Esophagus muscularis mucosa (tissue), 4 donors: ENCODE results near the gene MAP4K4. TPM values are rescaled to one million over a fixed set of nuclear protein-coding genes. Genes with fewer than 3 reads are reported as not detected.

ENCODE experiments used
- DNase-seq: peaks from one replicate; pipeline ENCODE4 v3.0.0-alpha.2; 2017; ENCODE audit errors: extremely low spot score
- H3K27ac ChIP-seq, 4 donors: fragments of 200-600 bp; sonication (generic); replicated peaks in 1 of 4; 1 replicate in 3 of 4; 2 replicates in 1 of 4; pipeline ENCODE4 v1.5.1; 2016 to 2019; ENCODE audit warnings: mild to moderate bottlenecking in 1 of 4
- H3K27me3 ChIP-seq, 4 donors: fragments of 200-600 bp; sonication (generic); one replicate each; pipeline versions ENCODE4 v1.5.1 to v1.6.0; 2016 to 2019
- H3K36me3 ChIP-seq, 4 donors: fragments of 200-600 bp; sonication (generic); one replicate each; pipeline ENCODE4 v1.5.1; 2016 to 2019
- H3K4me1 ChIP-seq, 4 donors: fragments of 200-600 bp; sonication (generic); one replicate each; pipeline ENCODE4 v1.5.1; 2016 to 2019
- H3K4me3 ChIP-seq, 4 donors: fragments of 200-600 bp; sonication (generic); 1 replicate in 2 of 4; 2 replicates in 2 of 4; pipeline ENCODE4 v1.5.1; 2016 to 2019; ENCODE audit warnings: mild to moderate bottlenecking in 4 of 4, moderate library complexity in 1 of 4
- H3K9me3 ChIP-seq, 4 donors: fragments of 200-600 bp; sonication (generic); 1 replicate in 3 of 4; 2 replicates in 1 of 4; pipeline ENCODE4 v1.5.1; 2016 to 2019
- EP300 ChIP-seq: sonication (generic); formaldehyde crosslinking; IDR thresholded peaks from one replicate; pipeline ENCODE4 v1.6.1; 2017; ENCODE audit warnings: antibody characterized with exemption
- POLR2A ChIP-seq: fragments of 450-650 bp; IDR thresholded peaks from one replicate; pipeline ENCODE4 v1.6.1; 2017; ENCODE audit warnings: antibody characterized with exemption, moderate library complexity, mild to moderate bottlenecking, low read depth
- POLR2AphosphoS5 ChIP-seq, 2 donors: sonication (generic); formaldehyde crosslinking; IDR thresholded peaks; one replicate each; pipeline ENCODE4 v1.6.1; 2017; ENCODE audit warnings: antibody characterized with exemption in 2 of 2
- WGBS: methylation state at CpG from one replicate; pipeline ENCODE4 v1.1.5; 2018; 5-methylcytosine and 5-hydroxymethylcytosine counted together
- intact Hi-C: fragments of 100-400 bp; cut with DNase I; formaldehyde crosslinking; loops from one replicate; pipeline ENCODE4 v1.15.1; 2023
- total RNA-seq, 4 donors: library from RNA; depleted of rRNA; stranded (reverse); fragments of >200 nt; gene quantifications; one replicate each; pipeline versions ENCODE4 v1.1.0 to v1.2.1, GENCODE V29; 2016
- TF ChIP-seq, protein P1 (sequence below), 3 experiments: fragments of 200-600 bp in 2 of 3; fragments of 450-650 bp in 1 of 3; sonication (generic) in 2 of 3; IDR thresholded peaks; one replicate each; pipeline ENCODE4 v1.5.1; 2017 to 2019; ENCODE audit warnings: antibody characterized with exemption in 3 of 3, mild to moderate bottlenecking in 2 of 3, moderate library complexity in 1 of 3

Gene MAP4K4
- total RNA-seq, 4 donors from 2014 or later: 37.8 to 59.0 (median 51.7) TPM

DNA sequence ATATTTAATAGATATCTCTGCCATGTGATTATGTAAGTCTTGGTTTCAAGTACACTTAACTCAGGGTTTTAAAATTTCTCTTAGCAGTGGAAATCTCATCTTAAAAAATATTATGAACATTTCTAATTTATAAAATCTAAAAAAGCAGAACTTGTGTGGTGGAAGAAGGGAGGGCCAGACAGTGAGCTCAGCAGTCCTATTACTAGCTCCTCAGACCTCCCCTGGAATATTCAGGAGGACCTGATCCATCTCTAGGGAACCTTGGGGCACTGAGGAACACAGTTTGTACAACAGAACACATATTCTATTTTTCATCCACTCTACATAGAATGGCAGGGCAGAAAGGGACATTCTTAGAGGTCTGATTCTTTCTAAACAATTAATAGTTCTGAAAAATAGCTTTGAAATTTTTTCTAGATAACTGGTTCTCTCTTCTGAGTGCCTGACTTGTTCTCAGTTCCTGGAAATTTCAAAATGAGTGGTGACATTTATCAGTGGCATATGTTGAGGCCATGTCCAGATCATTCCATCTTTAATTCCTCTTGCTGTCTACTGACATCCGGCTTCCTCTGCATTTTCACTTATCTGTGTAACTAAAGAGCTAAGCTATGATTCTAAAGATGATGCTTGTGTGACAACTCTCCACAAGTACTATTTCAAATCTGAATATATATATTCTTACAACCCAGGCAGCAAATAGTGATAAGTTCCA, 8.2 kb upstream of the MAP4K4 start:
- TF ChIP-seq POLR2AphosphoS5 (IDR thresholded peaks at IDR 0.05): no peak
- H3K27me3 ChIP-seq: no peaks in the 10 kb centered on the region
- no peaks in the 10 kb centered on the region for H3K36me3 ChIP-seq
- intact Hi-C loops: no loop called here
- WGBS: 79% methylated on average over 1 of the region's 1 CpG
- peak; percentile 31 for DNase-seq
- H3K4me1 ChIP-seq: no peaks in the 10 kb centered on the region
- no peak overlapping the region for H3K27ac ChIP-seq
- no peak overlapping the region for H3K4me3 ChIP-seq
- peaks cover 0 to 2% (median 0%) of the 10 kb centered on the region in 4 donors for H3K9me3 ChIP-seq

DNA sequence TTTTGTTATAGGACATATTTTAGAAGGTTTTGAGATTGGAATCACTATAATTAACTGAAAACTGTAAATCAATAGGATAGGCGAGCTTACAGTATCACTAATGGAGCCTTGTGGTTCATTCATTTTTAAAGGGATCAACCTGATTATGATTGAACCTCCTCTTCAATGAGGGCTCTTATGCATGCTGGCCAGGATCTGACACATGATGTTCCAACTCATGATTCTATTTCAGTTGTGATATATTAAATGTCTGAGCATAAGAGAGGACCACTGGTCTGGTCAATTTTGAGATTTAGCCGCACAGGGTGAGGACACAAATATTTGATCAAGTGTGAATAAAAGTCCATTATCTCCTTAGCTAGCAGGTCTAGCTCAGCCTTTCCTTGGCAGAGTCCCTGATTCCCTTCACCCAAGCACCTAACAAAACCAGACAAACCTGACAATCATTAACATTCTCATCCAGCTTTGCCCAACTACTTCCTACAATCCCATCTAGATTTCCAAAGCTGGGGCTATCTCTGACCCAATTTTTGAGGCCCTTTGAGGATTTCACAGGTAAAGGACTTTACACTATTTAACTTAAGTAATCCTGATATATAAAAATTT, 6.9 kb upstream of the MAP4K4 start:
- DNase-seq: peak; percentile 17
- H3K9me3 ChIP-seq: peaks cover 0 to 6% (median 0%) of the 10 kb centered on the region in 4 donors
- 96% methylated on average over 2 of the region's 2 CpGs for WGBS
- intact Hi-C loops: loop anchor here (10.0 kb wide), 1 partner anchor 276 kb away; no protein-coding TSS in a partner anchor
- no peaks in the 10 kb centered on the region for H3K27me3 ChIP-seq
- no peaks in the 10 kb centered on the region for H3K36me3 ChIP-seq
- TF ChIP-seq, protein P1, sequence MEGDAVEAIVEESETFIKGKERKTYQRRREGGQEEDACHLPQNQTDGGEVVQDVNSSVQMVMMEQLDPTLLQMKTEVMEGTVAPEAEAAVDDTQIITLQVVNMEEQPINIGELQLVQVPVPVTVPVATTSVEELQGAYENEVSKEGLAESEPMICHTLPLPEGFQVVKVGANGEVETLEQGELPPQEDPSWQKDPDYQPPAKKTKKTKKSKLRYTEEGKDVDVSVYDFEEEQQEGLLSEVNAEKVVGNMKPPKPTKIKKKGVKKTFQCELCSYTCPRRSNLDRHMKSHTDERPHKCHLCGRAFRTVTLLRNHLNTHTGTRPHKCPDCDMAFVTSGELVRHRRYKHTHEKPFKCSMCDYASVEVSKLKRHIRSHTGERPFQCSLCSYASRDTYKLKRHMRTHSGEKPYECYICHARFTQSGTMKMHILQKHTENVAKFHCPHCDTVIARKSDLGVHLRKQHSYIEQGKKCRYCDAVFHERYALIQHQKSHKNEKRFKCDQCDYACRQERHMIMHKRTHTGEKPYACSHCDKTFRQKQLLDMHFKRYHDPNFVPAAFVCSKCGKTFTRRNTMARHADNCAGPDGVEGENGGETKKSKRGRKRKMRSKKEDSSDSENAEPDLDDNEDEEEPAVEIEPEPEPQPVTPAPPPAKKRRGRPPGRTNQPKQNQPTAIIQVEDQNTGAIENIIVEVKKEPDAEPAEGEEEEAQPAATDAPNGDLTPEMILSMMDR (IDR thresholded peaks at IDR 0.05): no peak
- TF ChIP-seq POLR2AphosphoS5 (IDR thresholded peaks at IDR 0.05): no peak
- no peak for TF ChIP-seq POLR2A
- no peak for TF ChIP-seq EP300
- no peak overlapping the region for H3K4me3 ChIP-seq
- H3K4me1 ChIP-seq: no peaks in the 10 kb centered on the region
- no peak overlapping the region for H3K27ac ChIP-seq

DNA sequence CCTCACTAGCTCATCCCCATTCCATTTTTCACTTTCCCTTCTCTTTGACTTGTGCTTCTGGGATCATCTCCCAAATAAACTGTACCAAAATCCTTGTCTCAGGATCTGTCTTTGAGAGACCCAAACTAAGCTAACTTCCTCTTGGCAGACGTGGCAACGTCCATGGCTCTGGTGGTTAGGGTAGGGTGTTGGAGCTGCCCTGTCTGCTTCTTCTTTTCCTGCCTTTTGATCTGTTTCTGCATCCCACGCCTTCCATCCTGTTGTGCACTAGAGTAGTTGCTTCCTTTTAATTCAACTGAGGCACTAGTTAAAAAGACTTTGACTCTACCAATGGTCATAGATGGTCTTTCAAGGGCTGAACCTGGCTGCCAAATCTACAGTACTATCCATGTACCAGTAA, 5.5 kb upstream of the MAP4K4 start:
- no peak for TF ChIP-seq POLR2A
- TF ChIP-seq, protein P1 (IDR thresholded peaks at IDR 0.05): no peak
- TF ChIP-seq POLR2AphosphoS5 (IDR thresholded peaks at IDR 0.05): no peak
- no peak for TF ChIP-seq EP300
- Histone ChIP-seq H3K27me3 (no peaks in the 10 kb centered on the region), H3K27ac (no peak overlapping the region), H3K4me1 (peaks cover 5 to 11% (median 8%) of the 10 kb centered on the region in 4 donors), H3K9me3 (peaks cover 0 to 6% (median 0%) of the 10 kb centered on the region in 4 donors), H3K4me3 (no peak overlapping the region), H3K36me3 (no peaks in the 10 kb centered on the region)
- WGBS: 71% methylated on average over 3 of the region's 3 CpGs
- intact Hi-C loops: loop anchor here (10.0 kb wide), 1 partner anchor 277 kb away; no protein-coding TSS in a partner anchor
- DNase-seq: no peak

DNA sequence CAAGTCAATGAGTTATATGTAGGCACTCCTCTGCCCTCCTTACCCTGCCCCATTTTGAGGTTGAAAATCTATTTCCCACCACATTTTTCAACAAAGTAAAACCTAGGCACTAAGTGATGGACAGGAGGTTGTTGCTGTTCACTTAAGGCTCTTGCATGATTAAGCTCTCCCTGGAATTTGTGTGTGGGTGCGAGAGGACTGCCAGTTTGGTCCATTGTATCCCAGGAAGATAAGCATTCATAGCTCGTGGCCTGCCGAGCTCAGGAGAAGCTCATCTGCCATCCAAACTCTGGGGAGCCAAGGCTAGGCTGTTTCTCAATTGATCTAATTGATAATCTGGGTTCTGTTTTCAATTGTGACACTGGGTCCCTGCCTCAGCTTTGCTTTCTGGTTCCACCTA, 4.7 kb upstream of the MAP4K4 start:
- 92% methylated on average over 3 of the region's 3 CpGs for WGBS
- Histone ChIP-seq H3K27me3 (no peaks in the 10 kb centered on the region), H3K27ac (no peak overlapping the region), H3K4me1 (peaks cover 5 to 13% (median 8%) of the 10 kb centered on the region in 4 donors), H3K4me3 (no peak overlapping the region), H3K9me3 (peaks cover 0 to 6% (median 0%) of the 10 kb centered on the region in 4 donors), H3K36me3 (no peaks in the 10 kb centered on the region)
- peak; percentile 31 for DNase-seq
- intact Hi-C loops: loop anchor here (10.0 kb wide), 1 partner anchor 278 kb away; no protein-coding TSS in a partner anchor
- TF ChIP-seq POLR2AphosphoS5 (IDR thresholded peaks at IDR 0.05) (no peak), POLR2A (no peak), EP300 (no peak)
- TF ChIP-seq, protein P1 (IDR thresholded peaks at IDR 0.05): no peak

DNA sequence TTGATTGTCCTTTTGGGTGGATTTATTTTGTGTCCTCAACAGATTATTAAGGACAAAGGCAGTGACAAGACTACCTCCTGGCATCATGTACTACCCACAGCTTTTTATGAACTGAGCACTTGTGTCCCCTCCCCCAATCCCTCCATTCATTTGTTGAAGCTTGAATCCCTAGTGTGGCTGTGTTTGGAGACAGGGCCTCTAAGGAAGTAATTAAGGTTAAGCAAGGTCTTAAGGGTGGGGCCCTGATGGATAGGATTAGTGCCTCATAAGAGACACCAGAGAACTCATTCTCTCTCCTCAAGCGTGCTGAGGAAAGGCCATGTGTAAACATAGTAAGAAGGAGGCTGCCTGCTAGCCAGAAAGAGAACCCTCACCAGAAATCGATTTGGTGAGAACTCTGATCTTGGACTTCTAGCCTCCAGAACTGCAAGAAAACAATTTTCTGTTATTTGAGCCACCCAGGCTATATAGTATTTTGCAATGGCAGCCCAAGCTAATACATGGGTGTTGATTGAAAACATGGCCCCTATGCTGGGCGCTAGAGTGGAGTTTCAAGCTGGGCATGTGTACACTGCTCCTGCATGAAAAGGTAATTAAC, 3.4 kb upstream of the MAP4K4 start:
- H3K27me3 ChIP-seq: no peaks in the 10 kb centered on the region
- intact Hi-C loops: loop anchor here (10.0 kb wide), 1 partner anchor 279 kb away; no protein-coding TSS in a partner anchor
- DNase-seq: peak; percentile 55
- 92% methylated on average over 3 of the region's 3 CpGs for WGBS
- H3K4me3 ChIP-seq: no peak overlapping the region
- H3K9me3 ChIP-seq: peaks cover 0 to 6% (median 0%) of the 10 kb centered on the region in 4 donors
- no peak overlapping the region for H3K27ac ChIP-seq
- TF ChIP-seq, protein P1 (IDR thresholded peaks at IDR 0.05): no peak
- TF ChIP-seq POLR2AphosphoS5 (IDR thresholded peaks at IDR 0.05): no peak
- TF ChIP-seq POLR2A: no peak
- TF ChIP-seq EP300: no peak
- H3K4me1 ChIP-seq: peaks cover 5 to 21% (median 14%) of the 10 kb centered on the region in 4 donors
- no peaks in the 10 kb centered on the region for H3K36me3 ChIP-seq
